Germinal center (tissue), 1 donor: ENCODE results near the gene MINDY4.

Source experiments
- DNase-seq: peaks from one replicate; pipeline ENCODE4 v3.0.0; 2012; ENCODE audit warnings: mixed read lengths, low spot score

MINDY4 gene

GRCh38 chr7:30903146-30903545 is 131.9 kb downstream of the MINDY4 start:
- DNase-seq = no peak

GRCh38 chr7:30904561-30904960 is 133.3 kb downstream of the MINDY4 start:
- no peak for DNase-seq

DNA sequence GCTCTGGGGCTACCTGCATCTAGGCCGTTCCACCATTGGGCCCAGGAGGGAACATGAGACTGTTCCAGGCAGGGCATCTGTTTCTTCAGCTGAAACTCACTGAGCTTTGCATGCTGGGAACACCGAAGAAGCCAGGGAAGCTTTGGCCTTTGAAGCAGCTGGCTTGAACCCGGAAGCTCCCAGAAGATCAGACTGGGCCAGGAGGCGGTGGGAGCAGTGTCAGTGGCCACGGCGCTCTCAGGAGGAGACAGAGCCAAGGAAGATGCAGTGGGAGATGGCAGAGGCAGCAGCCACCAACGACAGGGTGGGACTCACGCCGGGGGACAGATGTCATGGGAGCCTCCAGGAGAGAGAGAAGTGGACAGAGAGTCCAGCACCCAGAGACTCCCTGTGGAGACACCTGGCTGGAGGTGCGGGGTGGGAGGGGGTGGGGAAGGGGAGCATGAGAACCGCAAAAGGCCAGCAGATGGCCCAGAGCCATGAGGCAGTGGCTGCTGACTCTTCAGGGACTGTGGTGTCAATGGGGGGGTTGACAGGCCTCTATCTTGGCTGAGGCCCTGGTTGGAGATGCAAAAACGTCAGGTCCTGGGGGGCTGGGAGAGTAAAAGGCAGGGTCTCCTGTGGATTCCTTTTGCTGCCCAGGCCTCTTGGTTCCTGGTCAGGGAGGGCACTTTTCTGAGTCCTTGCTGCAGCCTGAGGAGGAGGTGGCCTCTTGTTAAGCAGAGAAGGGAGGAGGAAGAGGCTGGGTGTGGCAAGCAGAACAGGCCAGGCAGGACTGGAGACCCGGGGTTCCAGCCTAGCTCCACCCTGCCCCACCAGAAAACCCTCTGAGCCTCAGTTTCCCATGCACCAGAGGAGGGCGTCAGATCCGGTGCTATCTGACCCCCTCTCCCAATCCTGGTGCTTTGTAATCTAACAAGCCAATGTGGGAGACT is 134.1 kb downstream of the MINDY4 start:
- no peak for DNase-seq

DNA sequence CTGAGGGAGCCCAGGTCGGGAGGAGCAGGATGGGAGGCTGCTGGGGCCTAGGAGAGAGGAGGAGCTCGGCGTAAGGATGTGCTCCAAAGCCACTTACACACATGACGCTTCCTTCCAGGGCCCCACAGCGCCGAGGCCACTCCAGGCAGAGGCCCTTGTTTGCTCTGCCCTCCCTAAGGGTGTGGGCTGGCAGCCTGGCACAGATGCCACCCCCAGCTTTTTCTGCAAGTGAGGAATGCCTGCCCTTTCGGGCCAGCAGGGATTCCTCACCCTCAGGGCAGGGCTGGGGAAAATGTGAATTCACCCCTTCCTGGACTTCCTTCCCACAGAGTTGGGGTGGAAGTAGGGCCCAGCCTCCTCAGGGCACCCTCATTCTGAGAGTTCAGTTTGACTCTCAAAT is 134.8 kb downstream of the MINDY4 start:
- no peak for DNase-seq

GRCh38 chr7:30906515-30907240 is 135.5 kb downstream of the MINDY4 start:
- DNase-seq = no peak

- DNase-seq = no peak
Measured at GRCh38 chr7:30907527-30908267, 136.5 kb downstream of the MINDY4 start.

- no peak for DNase-seq
Measured at GRCh38 chr7:30908681-30909080, 137.5 kb downstream of the MINDY4 start.

DNA sequence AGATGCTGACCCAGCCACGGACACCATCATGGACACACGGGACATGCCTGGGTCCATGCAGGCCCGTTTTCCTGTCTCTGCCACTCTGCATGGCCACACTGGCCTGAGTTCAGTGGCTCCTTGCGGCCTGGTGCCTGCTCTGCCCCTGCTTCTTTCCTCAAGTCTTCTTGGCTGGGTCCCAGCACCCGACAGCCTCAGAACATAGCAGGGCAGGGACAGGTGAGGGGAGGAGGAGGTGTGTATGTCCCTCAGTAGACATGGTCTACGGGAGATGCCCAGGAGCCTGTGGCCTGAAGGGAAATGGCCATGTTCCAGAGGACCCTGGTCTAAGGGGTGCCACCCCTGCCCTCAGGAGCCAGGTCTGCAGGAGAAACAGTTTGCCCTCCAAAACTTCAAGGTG is 138.2 kb downstream of the MINDY4 start:
- no peak for DNase-seq

GRCh38 chr7:30910411-30911073 is 139.3 kb downstream of the MINDY4 start:
- DNase-seq = no peak

DNA sequence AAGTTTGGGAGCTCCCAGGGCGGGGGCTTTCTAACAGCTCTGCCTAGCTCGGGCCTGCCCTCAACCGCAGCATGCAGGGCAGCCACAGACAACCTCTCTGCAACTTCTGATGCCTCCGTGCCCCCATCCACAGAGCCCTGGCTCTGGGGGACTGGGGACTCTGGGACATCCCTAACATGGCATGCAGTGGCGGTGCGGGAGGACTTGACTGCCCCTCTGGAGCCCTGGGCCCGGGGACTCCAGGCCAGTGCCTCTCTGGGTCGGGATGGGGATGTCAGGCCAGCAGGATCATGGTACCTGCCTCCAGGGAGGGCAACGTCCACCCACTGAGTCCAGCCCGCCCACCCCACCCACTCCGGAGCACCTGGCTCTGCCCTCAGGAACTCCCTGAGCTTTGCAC is 139.9 kb downstream of the MINDY4 start:
- DNase-seq = no peak

DNA sequence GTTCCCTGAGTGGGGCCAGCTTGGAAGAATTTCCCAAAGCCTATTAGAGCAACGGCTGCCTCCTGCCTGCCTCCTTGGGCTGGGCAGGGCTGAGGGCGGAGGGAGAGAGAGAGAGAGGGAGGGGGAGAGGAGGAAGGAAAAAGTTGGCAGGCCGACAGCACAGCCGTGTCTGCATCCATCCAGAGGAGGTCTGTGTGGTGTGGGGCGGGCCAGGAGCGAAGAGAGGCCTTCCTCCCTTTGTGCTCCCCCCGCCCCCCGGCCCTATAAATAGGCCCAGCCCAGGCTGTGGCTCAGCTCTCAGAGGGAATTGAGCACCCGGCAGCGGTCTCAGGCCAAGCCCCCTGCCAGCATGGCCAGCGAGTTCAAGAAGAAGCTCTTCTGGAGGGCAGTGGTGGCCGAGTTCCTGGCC is 140.3 kb downstream of the MINDY4 start, which contains the start of gene AQP1:
AQP1 (plus strand) TSS at position 293 of the 409 bp plus-strand sequence; CDS start at position 350, 57 bp downstream.
- DNase-seq = no peak

GRCh38 chr7:30912021-30912730 is 141.0 kb downstream of the MINDY4 start:
- no peak for DNase-seq

- DNase-seq = no peak
Measured at GRCh38 chr7:30912731-30912985, 141.4 kb downstream of the MINDY4 start.

GRCh38 chr7:30912986-30913811 is 142.0 kb downstream of the MINDY4 start:
- no peak for DNase-seq

DNA sequence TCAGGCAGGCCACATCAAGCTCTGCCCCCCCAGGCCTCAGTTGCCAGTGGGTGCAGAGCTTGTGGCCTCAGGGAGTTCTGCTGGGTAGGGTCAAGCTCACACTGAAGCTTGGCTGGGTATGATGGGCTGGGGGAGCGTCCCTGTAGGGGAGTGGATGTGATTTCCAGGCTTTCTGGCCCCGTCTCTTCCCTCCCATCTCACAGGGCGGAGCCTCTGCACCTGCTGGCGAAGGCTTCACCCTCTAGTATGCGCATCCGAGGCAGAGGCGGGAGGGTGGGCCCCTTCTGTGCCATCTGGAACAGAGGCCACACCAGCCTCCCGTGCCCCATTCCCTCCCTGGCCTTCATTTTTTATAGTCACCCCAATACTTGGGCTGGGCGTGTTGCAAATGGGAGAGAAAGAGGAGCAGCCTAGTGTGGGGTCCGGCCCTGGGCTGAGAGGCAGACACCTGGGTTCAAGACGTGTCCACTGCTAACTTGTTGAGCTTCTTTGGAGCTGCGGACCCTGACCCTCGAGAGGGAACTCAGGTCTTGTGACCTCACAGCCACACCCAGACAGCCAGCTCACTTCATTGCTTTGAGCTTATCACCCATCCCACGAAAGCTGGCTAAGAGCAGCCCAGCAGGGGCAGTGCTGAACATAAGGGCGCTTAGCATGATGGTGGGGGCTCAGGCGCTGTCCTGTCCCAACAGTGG is 142.8 kb downstream of the MINDY4 start:
- DNase-seq = no peak

GRCh38 chr7:30914596-30914995 is 143.4 kb downstream of the MINDY4 start:
- DNase-seq = no peak

DNA sequence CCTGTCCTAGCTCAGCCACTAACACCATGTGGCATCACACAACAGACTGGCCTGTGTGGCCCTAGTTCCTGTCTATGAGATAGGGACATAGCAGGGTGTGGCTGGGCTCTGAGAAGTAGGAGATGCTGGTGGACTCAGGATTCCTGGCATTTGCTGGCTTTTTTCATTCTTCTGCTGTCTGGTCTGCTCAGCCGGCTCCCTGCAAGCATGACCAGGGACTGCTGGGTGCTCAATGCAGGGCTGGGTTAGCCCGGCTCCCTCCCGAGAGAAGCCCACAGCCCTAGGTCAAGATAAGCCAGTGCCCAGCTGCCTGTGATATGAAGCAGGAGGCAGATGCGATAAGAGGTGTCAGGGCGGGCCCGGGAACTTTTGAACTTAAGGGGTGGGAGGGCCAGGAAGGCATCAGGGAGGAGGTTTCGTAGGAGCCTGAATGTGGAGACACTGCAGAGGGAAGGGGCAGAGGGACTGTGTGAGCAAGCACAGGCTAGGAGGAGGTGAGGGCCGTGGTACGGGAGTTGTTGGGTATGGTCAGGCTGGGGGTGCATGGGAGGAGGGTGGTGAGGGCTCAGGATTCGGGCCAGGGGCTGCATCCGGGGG is 143.9 kb downstream of the MINDY4 start:
- no peak for DNase-seq

GRCh38 chr7:30915751-30916150 is 144.5 kb downstream of the MINDY4 start:
- DNase-seq = no peak

- no peak for DNase-seq
Measured at GRCh38 chr7:30916255-30916654, 145.0 kb downstream of the MINDY4 start.

DNA sequence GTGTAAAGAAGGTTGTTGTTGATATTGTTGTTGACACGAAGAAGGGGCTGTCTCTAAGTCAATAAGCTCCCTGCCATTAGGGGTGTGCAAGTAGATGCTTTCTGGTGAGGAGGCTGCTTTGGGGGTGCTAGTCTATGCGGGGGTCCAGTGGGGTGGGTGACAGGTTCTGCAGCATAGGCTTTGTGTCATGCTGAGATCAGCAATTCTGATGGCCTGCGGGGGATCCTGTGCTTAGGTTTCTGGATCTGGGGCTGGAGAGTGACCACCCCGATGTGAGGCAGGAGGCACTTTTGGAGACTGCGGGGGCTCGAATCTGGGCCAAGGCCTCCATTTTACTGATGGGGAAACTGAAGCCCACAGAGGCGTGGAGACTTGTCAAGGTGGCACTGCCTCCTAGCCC is 145.6 kb downstream of the MINDY4 start:
- DNase-seq = no peak
